Mucosa of descending colon (tissue), 3 donors: Measurements from ENCODE around the gene CDH4. TPM values are rescaled to one million over a fixed set of nuclear protein-coding genes. Genes with fewer than 3 reads are reported as not detected.

Experiments
- ATAC-seq: fragments of 200-7000 bp; cut with Tn5 transposase; one replicate; pipeline ENCODE4 v1.9.1; 2020; ENCODE audit warnings: mild to moderate bottlenecking, moderate library complexity
- DNase-seq, 3 donors: peaks; one replicate each; pipeline ENCODE4 v3.0.0-alpha.2; 2020
- H3K36me3 ChIP-seq: fragments of 200-600 bp; one replicate; pipeline ENCODE4 v1.8.0; 2021; ENCODE audit warnings: low read depth, mild to moderate bottlenecking
- H3K4me1 ChIP-seq: fragments of 200-600 bp; one replicate; pipeline ENCODE4 v1.8.0; 2021; ENCODE audit warnings: low read depth, mild to moderate bottlenecking
- H3K4me3 ChIP-seq: fragments of 200-600 bp; one replicate; pipeline ENCODE4 v1.8.0; 2021; ENCODE audit warnings: mild to moderate bottlenecking
- H3K9me3 ChIP-seq: fragments of 200-600 bp; one replicate; pipeline ENCODE4 v1.8.0; 2021; ENCODE audit warnings: mild to moderate bottlenecking
- intact Hi-C, 2 donors: fragments of 100-400 bp; cut with DNase I in 1 of 2; cut with micrococcal nuclease in 1 of 2; formaldehyde crosslinking; loops; one replicate each; pipeline versions ENCODE4 v1.11.0 to v1.11.1; 2022; cut with DNase I, micrococcal nuclease
- total RNA-seq, 3 donors: library from RNA; stranded (reverse); fragmentation: NEBNext Ultra II Directional in 2 of 3; extraction: Animal tissue kit (Norgen Biotek cat#: 25700) in 2 of 3; gene quantifications; one replicate each; pipeline versions ENCODE4 v1.2.1 to v1.2.4, GENCODE V29; 2021 to 2023
- TF ChIP-seq, protein P1 (sequence below): fragments of 200-600 bp; IDR thresholded peaks from one replicate; pipeline ENCODE4 v1.8.0; 2022; ENCODE audit warnings: antibody characterized with exemption, mild to moderate bottlenecking
- donor health status: DM: no; HTN: no; CAD: no; lungs with moderate emphysema.
- donor health status: DM: no; HTN: no; CAD: no.
- donor health status: DM: no; HTN: yes; CAD: no.

CDH4 gene
- total RNA-seq, 3 donors from 2014 or later = 0.16 TPM; not detected in 2

DNA sequence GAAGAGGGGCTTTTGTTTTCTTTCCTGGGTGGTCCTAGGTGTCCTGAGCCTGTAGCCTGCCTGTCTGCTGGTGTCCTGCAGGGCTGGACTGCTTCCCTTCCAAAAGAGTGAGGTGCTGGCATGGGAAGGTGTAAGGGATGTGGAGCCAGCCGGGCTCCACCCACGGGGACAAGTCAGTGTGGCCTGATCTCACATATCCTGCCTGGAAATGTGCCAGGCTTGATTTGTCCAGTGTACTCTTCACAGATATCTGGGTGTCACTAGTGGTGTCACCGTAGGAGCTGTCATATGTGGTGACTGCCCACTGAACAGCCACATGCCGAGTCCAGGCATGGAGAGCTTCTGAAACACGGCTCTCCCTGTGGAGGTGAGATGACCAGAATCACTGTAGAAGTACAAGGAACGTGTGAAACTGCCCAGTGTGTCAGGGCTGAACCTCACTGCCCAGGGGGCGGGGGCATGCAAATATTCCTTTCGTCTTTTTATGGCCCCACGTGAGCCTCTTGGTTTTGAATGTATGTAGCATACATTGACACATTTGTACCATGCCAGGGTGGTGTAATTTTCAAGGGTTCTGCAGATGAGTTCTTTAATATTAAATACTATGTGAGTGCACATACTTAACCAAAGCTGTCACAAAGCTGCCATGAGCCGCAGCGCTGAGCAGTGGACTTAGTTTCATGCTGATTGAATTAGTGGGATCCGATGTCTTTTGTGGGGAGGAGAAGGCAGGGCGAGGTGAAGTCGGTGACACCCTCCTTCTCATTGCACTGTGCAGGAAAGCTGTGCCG, 55.8 kb downstream of the CDH4 start:
- DNase-seq (no peak), ATAC-seq (no peak)
- Histone ChIP-seq H3K36me3 (no peaks in the 10 kb centered on the region), H3K9me3 (no peaks in the 10 kb centered on the region), H3K4me3 (no peak overlapping the region), H3K4me1 (no peaks in the 10 kb centered on the region)
- TF ChIP-seq, protein P1, sequence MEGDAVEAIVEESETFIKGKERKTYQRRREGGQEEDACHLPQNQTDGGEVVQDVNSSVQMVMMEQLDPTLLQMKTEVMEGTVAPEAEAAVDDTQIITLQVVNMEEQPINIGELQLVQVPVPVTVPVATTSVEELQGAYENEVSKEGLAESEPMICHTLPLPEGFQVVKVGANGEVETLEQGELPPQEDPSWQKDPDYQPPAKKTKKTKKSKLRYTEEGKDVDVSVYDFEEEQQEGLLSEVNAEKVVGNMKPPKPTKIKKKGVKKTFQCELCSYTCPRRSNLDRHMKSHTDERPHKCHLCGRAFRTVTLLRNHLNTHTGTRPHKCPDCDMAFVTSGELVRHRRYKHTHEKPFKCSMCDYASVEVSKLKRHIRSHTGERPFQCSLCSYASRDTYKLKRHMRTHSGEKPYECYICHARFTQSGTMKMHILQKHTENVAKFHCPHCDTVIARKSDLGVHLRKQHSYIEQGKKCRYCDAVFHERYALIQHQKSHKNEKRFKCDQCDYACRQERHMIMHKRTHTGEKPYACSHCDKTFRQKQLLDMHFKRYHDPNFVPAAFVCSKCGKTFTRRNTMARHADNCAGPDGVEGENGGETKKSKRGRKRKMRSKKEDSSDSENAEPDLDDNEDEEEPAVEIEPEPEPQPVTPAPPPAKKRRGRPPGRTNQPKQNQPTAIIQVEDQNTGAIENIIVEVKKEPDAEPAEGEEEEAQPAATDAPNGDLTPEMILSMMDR = no peak
- intact Hi-C loops = no loop called here

DNA sequence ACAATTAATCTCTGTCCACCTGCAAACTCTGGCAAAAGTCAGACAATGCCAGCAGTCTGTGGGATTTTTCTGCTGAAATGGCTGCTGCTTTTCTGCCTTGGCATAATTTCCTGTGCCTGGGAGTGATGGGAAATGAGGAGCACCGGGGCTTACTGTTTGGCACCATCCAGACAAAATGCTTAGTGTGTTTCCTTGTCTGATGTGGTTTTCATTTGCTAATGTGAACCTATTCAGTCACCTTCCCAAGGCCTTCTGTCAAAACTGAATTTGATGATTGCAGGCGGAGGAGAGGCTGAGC, 56.4 kb downstream of the CDH4 start:
- intact Hi-C loops = no loop called here
- DNase-seq (no peak), ATAC-seq (no peak)
- no peaks in the 10 kb centered on the region for H3K36me3 ChIP-seq
- H3K4me1 ChIP-seq = no peaks in the 10 kb centered on the region
- TF ChIP-seq, protein P1 = no peak
- H3K9me3 ChIP-seq = no peaks in the 10 kb centered on the region
- H3K4me3 ChIP-seq = no peak overlapping the region

DNA sequence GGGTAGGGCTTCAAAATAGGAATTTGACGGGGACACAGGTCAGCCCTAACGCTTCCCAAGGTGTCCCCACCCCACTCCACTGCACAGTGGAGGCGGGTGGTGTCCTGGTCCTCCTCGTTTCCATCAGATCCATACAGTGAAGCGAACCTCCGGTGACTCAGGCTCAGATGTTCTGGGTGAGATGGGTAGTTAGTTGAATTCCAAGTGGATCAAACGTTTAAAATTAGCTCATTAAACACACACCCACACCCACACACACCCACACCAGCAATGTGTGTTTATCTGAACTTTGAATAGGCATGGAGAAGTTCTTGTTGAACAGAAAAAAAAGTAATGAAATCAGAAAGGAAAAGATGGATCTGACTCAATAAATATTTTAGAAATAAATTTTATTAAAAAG, 58.9 kb downstream of the CDH4 start:
- TF ChIP-seq, protein P1 = no peak
- DNase-seq (no peak), ATAC-seq (no peak)

DNA sequence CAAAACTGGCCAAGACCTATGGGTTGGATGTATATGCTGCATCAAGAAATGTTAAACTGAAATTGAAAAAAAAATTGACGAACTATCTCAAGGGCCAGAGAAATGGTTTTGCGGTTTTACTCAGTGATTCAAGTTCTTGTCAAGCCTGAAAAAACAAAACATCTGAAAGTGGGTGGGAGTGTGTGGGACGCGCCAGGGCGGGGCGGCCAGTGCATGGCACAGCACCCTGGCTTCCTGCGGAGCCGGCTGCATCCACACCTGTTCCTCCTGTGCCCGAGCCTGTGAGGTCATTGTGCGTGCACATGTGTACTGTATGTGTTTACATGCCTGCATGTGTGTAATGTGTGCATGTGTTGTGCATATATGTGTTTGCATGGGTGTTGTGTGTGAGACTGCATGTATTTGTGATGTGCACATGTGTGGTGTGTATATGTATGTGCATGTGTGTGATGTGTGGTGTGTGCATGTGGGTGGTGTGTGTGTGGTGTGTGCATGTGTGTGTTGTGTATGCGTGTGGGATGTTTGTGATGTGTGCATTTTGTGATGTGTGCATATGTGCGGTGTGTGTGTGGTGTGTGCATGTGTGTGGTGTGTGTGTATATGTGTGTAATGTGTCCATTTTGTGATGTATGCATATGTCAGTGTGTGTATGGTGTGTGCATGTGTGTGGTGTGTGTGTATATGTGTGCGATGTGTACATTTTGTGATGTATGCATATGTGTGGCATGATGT, 59.8 kb downstream of the CDH4 start:
- no peak for DNase-seq
- Histone ChIP-seq H3K4me1 (no peaks in the 10 kb centered on the region), H3K9me3 (no peaks in the 10 kb centered on the region), H3K36me3 (no peaks in the 10 kb centered on the region), H3K4me3 (no peak overlapping the region)
- intact Hi-C loops = no loop called here
- TF ChIP-seq, protein P1 = no peak
- ATAC-seq = no peak

More for the DNA sequence above, 58.9 kb downstream of the CDH4 start:
- Histone ChIP-seq H3K4me3 (no peak overlapping the region), H3K9me3 (no peaks in the 10 kb centered on the region), H3K36me3 (no peaks in the 10 kb centered on the region), H3K4me1 (no peaks in the 10 kb centered on the region)
- intact Hi-C loops = no loop called here

DNA sequence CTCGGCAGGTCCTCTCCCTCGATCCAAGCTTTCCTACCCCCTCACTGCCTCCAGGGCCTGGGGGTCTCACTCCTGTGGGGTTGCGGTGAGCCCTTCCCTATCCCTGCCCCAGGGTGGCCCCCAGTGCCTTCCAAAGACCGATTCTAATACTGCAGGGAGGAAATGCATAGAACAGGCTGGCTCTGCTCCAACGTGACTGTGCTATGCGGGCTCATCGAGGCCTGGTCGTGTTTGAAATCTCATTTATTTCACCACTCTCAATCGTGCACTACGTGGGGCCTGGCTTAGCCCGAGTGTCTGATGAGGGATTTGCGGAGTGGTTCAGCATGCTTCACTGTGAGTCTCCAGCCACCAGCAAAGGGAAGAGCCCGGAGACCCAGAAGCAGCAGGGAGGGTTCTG, 60.9 kb downstream of the CDH4 start:
- H3K9me3 ChIP-seq = no peaks in the 10 kb centered on the region
- ATAC-seq (no peak), DNase-seq (no peak)
- no peaks in the 10 kb centered on the region for H3K36me3 ChIP-seq
- intact Hi-C loops = no loop called here
- H3K4me3 ChIP-seq = no peak overlapping the region
- TF ChIP-seq, protein P1 = no peak
- H3K4me1 ChIP-seq = no peaks in the 10 kb centered on the region
